Karpas-422 (cell line): Measurements from ENCODE around the gene MICOS13. TPM values are rescaled to one million over a fixed set of nuclear protein-coding genes. Genes with fewer than 3 reads are reported as not detected.
A peak's percentile ranks its signal among the peaks of the same experiment; 100 is the strongest.

ENCODE experiments used
- DNase-seq: peaks from one replicate; pipeline ENCODE4 v3.0.0-alpha.2; 2015
- H2AFZ ChIP-seq: fragments of 200-600 bp; sonication (generic); 2 replicates; pipeline ENCODE4 v1.6.1; 2014; ENCODE audit warnings: antibody characterized with exemption, low read length, mixed read lengths
- H3K27ac ChIP-seq: fragments of 200-600 bp; sonication (generic); 2 replicates; pipeline ENCODE4 v1.5.1; 2014; ENCODE audit warnings: mild to moderate bottlenecking, low read length, moderate library complexity
- H3K27me3 ChIP-seq: fragments of 200-600 bp; sonication (generic); 2 replicates; pipeline ENCODE4 v1.6.1; 2014; ENCODE audit warnings: low read length, mixed read lengths
- H3K36me3 ChIP-seq: fragments of 200-600 bp; sonication (generic); 2 replicates; pipeline ENCODE4 v1.6.1; 2014; ENCODE audit warnings: low read length, mixed read lengths; ENCODE audit not compliant: insufficient read depth
- H3K4me1 ChIP-seq: fragments of 200-600 bp; sonication (generic); 2 replicates; pipeline ENCODE4 v1.6.1; 2014; ENCODE audit warnings: mild to moderate bottlenecking, low read length, mixed read lengths
- H3K4me2 ChIP-seq: fragments of 200-600 bp; sonication (generic); 2 replicates; pipeline ENCODE4 v1.6.1; 2014; ENCODE audit warnings: low read length, low read depth, mild to moderate bottlenecking; ENCODE audit not compliant: poor library complexity, severe bottlenecking
- H3K4me3 ChIP-seq: fragments of 200-600 bp; sonication (generic); 2 replicates; pipeline ENCODE4 v1.5.1; 2014; ENCODE audit warnings: mild to moderate bottlenecking, antibody characterized with exemption, low read length, mixed read lengths
- H3K79me2 ChIP-seq: fragments of 200-600 bp; sonication (generic); 2 replicates; pipeline ENCODE4 v1.6.1; 2014; ENCODE audit warnings: mild to moderate bottlenecking, low read length, mixed read lengths
- H3K9ac ChIP-seq: fragments of 200-600 bp; sonication (generic); 2 replicates; pipeline ENCODE4 v1.6.0; 2014; ENCODE audit warnings: low read length
- H3K9me2 ChIP-seq: fragments of 200-600 bp; sonication (generic), shearing (Covaris generic); replicated peaks from 2 replicates; pipeline ENCODE4 v1.6.0; 2014; ENCODE audit warnings: mild to moderate bottlenecking, low read length, moderate library complexity; ENCODE audit not compliant: insufficient read depth
- H3K9me3 ChIP-seq: fragments of 300-700, 200-600 bp; sonication (generic); 2 replicates; pipeline ENCODE4 v1.6.1; 2014; ENCODE audit warnings: low read length, mixed read lengths
- H4K20me1 ChIP-seq: fragments of 200-600 bp; sonication (generic); 2 replicates; pipeline ENCODE4 v1.6.1; 2014; ENCODE audit warnings: mild to moderate bottlenecking, antibody characterized with exemption, low read length, low read depth; ENCODE audit not compliant: insufficient read depth
- total RNA-seq: library from RNA; depleted of rRNA; stranded (reverse); fragments of >200 nt; shearing (Covaris generic); gene quantifications from 2 replicates; pipeline ENCODE4 v1.2.3, GENCODE V29; 2014; ENCODE audit warnings: low replicate concordance

Gene MICOS13
- total RNA-seq, 1 experiment from 2014 or later, result 63.4 TPM

DNA sequence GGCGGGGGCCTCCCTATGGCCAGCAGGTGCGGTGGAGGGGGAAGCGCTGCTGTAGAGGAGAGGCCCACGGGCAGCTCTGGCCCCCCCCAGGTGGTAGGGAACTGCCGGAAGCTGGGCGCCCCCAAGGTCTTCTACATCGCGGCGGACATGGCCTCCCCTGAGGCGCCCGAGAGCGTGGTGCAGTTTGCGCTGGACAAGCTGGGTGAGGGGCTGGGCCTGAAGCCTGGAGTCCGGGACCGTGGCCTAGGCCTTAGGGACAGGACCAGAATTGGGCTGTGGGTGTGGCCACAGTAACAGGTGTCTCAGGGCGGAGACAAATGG, 6.0 kb upstream of the MICOS13 start:
- peak overlapping the region; percentile 45; the same call in 1 of the 2 replicates for H3K27ac ChIP-seq
- no peaks in the 10 kb centered on the region for H3K9me2 ChIP-seq
- H3K27me3 ChIP-seq, result no peaks in the 10 kb centered on the region
- H3K4me1 ChIP-seq, result peaks cover 14% of the 10 kb centered on the region
- H2AFZ ChIP-seq, result 0 out of 2 replicates have a peak overlapping the region, but pooled peaks have one; percentile 24
- no peak for DNase-seq
- peak overlapping the region; percentile 67 for H3K9ac ChIP-seq
- H3K79me2 ChIP-seq, result peaks cover 15% of the 10 kb centered on the region
- peaks cover 11% of the 10 kb centered on the region for H3K36me3 ChIP-seq
- H3K4me3 ChIP-seq, result peak overlapping the region; percentile 74
- no peaks in the 10 kb centered on the region for H3K9me3 ChIP-seq
- H3K4me2 ChIP-seq, result peak overlapping the region; percentile 74
- peaks cover 11% of the 10 kb centered on the region; the same call in 1 of the 2 replicates for H4K20me1 ChIP-seq

DNA sequence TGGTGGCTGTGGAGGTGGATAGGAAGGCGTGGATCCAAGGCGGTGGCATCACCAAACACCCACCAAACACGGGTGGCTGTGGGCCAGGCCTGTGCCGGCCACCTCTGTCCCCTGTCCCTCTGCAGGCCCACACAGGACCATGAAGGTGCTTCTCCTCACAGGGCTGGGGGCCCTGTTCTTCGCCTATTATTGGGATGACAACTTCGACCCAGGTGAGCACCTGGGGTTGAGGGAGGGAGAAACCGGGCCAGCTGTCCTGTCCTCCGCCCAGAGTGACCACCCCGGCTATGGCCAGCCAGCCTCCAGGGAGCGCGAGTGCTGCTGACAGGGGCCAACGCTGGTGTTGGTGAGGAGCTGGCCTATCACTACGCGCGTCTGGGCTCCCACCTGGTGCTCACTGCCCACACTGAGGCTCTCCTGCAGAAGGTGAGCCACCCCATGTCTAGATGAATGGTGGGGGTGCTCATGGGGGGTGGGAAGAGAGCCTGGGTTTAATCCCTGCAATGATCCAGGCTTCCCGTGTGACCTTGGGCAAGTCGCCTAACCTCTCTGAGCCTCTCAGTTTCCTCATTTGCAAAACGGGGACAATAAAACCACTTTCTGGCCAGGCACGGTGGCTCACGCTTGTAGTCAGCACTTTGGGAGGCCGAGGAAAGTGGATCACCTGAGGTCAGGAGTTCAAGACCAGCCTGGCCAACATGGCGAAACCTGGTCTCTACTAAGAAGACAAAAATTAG, 4.5 kb upstream of the MICOS13 start:
- Histone ChIP-seq H3K36me3 (no peaks in the 10 kb centered on the region), H3K4me2 (no peak overlapping the region), H3K4me3 (no peak overlapping the region), H3K9me3 (no peaks in the 10 kb centered on the region), H3K9ac (no peak overlapping the region), H3K9me2 (no peaks in the 10 kb centered on the region), H3K27ac (no peak overlapping the region), H3K79me2 (0 out of 2 replicates have a peak, but pooled peaks cover 3% of the 10 kb centered on the region), H2AFZ (no peak overlapping the region), H3K4me1 (peaks cover 21% of the 10 kb centered on the region), H4K20me1 (no peaks in the 10 kb centered on the region), H3K27me3 (no peaks in the 10 kb centered on the region)
- DNase-seq, result no peak

DNA sequence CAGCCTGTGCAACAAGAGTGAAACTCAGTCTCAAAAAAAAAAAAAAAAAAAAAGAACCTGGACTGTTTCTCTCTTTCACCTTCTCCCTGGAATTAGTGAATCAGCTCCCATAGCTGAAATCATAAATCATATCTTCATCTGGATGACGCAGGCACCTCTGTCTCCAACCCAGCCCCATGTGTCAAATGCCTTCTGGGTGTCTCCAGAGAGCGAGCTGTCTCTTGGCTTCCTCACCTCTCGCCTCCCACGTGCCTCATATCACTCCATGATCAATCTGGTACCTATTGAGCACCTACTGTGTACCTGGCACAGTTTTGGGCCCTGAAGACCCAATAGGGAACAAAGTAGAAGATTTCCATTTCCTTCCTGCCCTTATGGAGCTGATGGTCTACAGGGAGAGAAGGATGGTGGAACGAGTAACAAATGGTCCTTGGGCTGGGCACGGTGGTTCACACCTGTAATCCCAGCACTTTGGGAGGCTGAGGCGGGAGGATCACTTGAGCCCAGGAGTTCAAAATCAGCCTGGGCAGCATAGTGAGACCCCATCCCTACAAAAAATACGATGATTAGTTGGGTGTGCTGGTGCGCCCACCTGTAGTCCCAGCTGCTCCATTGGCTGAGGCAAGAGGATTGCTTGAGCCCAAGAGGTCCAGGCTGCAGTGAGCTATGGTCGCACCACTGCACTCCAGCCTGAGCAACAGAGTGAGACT, 3.0 kb upstream of the MICOS13 start:
- H3K36me3 ChIP-seq, result no peaks in the 10 kb centered on the region
- DNase-seq, result no peak
- H3K4me2 ChIP-seq, result no peak overlapping the region

DNA sequence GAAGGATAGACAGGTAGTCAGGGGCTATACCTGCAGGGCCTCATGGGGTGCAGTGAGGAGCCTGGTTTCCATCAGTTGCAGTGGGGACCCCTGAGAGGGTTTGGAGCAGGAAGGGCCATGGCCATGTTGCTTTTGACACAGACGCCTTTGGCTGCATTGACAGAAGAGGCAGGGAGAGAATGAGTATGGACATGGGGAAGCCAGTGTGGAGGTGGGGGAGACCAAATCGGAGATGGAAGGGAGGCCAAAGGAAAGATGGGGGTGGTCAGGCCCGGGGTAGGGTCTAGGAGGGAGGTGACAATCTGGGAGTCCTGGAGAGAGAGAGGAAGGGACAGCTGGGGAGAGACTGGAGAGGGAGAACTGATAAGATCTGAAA, 1.8 kb upstream of the MICOS13 start:
- Histone ChIP-seq H3K9me2 (no peaks in the 10 kb centered on the region), H3K9me3 (no peaks in the 10 kb centered on the region), H3K27ac (no peak overlapping the region), H3K9ac (no peak overlapping the region), H3K4me3 (no peak overlapping the region), H3K36me3 (no peaks in the 10 kb centered on the region), H3K4me2 (no peak overlapping the region), H3K4me1 (peaks cover 25% of the 10 kb centered on the region), H2AFZ (no peak overlapping the region), H3K27me3 (no peaks in the 10 kb centered on the region), H4K20me1 (no peaks in the 10 kb centered on the region), H3K79me2 (0 out of 2 replicates have a peak, but pooled peaks cover 3% of the 10 kb centered on the region)
- no peak for DNase-seq

More for the DNA sequence above, 3.0 kb upstream of the MICOS13 start:
- H2AFZ ChIP-seq, result no peak overlapping the region
- no peaks in the 10 kb centered on the region for H3K9me3 ChIP-seq
- H4K20me1 ChIP-seq, result no peaks in the 10 kb centered on the region
- no peaks in the 10 kb centered on the region for H3K9me2 ChIP-seq
- no peak overlapping the region for H3K27ac ChIP-seq
- H3K9ac ChIP-seq, result no peak overlapping the region
- peaks cover 25% of the 10 kb centered on the region for H3K4me1 ChIP-seq
- H3K4me3 ChIP-seq, result no peak overlapping the region
- no peaks in the 10 kb centered on the region for H3K27me3 ChIP-seq
- H3K79me2 ChIP-seq, result 0 out of 2 replicates have a peak, but pooled peaks cover 3% of the 10 kb centered on the region

DNA sequence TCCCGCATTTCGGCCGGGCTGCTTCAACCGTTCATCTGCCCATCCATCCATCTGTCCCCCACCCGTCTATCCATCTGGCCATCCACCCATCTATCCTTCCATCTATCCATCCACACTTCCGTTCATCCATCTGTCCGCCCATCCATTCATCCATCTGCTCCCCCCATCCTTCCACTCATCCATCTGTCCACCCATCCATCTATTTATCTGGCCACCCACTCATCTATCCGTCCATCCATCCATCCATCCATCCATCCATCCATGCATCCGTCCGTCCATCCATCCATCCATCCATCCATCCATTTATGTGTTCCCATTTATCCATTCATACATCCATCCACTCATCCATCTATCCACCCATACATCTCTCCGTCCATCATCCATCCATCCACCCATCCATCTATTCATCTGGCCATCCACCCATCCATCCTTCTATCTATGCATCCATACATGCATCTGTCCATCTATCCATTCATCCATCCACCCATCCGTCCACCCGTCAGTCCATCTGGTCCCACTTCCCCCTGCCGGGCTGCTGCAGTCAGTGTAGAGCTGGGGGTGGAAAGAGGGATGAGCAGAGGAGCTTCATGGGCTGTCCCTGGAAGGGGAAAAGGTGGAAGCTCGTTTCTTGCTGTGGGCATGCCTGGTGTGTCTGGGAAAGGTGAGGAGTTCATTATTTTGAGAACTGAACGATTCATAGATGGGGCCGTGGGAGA, 1.2 kb upstream of the MICOS13 start:
- no peak overlapping the region for H2AFZ ChIP-seq
- DNase-seq, result no peak
- no peaks in the 10 kb centered on the region for H3K9me3 ChIP-seq
- H3K9ac ChIP-seq, result peak overlapping the region; percentile 58
- H4K20me1 ChIP-seq, result no peaks in the 10 kb centered on the region
- 0 out of 2 replicates have a peak, but pooled peaks cover 3% of the 10 kb centered on the region for H3K79me2 ChIP-seq
- H3K36me3 ChIP-seq, result no peaks in the 10 kb centered on the region
- no peaks in the 10 kb centered on the region for H3K27me3 ChIP-seq
- no peaks in the 10 kb centered on the region for H3K9me2 ChIP-seq
- H3K4me1 ChIP-seq, result peaks cover 25% of the 10 kb centered on the region
- H3K27ac ChIP-seq, result no peak overlapping the region
- peak overlapping the region; percentile 84 for H3K4me2 ChIP-seq
- peak overlapping the region; percentile 88; the same call in 1 of the 2 replicates for H3K4me3 ChIP-seq

DNA sequence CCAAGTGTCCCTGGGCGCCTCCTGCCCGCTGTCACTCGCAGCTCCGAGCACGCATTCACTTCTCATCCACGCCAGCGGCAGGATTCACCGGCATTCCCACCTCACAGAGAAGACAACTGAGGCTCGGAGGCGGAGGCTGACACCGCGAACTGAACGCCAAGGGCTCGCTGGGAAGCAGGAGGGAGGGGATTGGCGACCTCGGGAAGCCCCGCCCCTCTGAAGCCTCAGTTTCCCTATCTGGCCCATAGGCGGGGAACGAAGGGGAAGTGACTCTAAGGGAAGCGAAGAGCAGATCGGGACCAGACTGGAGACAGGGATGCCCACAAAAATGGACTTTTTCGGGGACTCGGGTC, 256 bp downstream of the MICOS13 start:
- Histone ChIP-seq H2AFZ (peak overlapping the region; percentile 28; the same call in 1 of the 2 replicates), H3K9ac (peak overlapping the region; percentile 82), H3K9me2 (no peaks in the 10 kb centered on the region), H3K4me2 (peak overlapping the region; percentile 84), H4K20me1 (no peaks in the 10 kb centered on the region), H3K9me3 (no peaks in the 10 kb centered on the region), H3K36me3 (no peaks in the 10 kb centered on the region), H3K27ac (peak overlapping the region; percentile 25; the same call in 1 of the 2 replicates), H3K4me1 (peaks cover 16% of the 10 kb centered on the region), H3K79me2 (0 out of 2 replicates have a peak, but pooled peaks cover 3% of the 10 kb centered on the region), H3K27me3 (no peaks in the 10 kb centered on the region), H3K4me3 (peak overlapping the region; percentile 88)
- DNase-seq, result no peak

DNA sequence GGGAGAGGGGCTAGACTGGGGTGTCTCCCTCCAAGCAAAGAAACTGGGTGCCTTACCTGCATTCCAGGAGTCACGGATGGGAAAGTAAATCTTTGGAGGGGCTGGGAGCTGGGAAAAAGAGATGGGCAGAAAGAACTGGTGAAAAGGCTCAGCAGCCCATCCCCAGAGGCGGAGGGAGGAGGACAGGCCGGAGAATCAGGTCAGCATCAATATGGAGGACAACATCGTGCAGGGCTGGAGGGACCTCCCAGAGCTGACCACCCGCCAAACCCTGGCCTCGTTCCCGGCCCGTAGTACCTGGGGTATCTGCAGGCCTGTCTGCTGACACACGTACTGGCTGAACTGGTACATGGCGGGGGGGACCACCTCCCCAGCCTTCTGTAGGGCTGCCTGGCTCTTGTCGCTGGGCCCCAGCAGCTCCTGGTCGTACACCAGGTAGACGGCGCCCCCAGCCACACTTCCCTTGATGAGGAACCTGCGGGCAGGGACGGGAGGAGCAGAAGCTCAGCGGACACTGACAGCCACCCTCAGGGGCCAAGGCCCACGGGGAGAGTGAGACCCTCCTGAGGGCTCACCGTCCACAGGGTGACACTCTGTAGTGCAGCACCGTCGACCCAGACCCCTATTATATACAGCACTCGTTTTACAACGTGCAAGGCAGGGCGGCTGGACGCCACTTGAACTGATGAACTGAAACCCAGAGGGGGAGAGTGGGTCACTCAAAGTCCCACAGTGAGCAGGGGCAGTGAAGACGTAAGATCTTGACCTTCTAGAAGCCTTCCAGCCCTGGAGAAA, 830 bp downstream of the MICOS13 start:
- Histone ChIP-seq H3K36me3 (no peaks in the 10 kb centered on the region), H3K9me2 (no peaks in the 10 kb centered on the region), H3K27me3 (no peaks in the 10 kb centered on the region), H3K79me2 (0 out of 2 replicates have a peak, but pooled peaks cover 3% of the 10 kb centered on the region), H3K4me2 (peak overlapping the region; percentile 84), H3K27ac (peak overlapping the region; percentile 25; the same call in 1 of the 2 replicates), H3K9me3 (no peaks in the 10 kb centered on the region), H3K4me3 (peak overlapping the region; percentile 88), H3K9ac (peak overlapping the region; percentile 82), H2AFZ (peak overlapping the region; percentile 28; the same call in 1 of the 2 replicates), H3K4me1 (peaks cover 16% of the 10 kb centered on the region), H4K20me1 (no peaks in the 10 kb centered on the region)
- DNase-seq, result no peak
